Lower leg skin (tissue), 3 donors: Measurements from ENCODE around the gene FCN3.

Source experiments
- POLR2A ChIP-seq, 2 donors: fragments of 450-650 bp; IDR thresholded peaks; one replicate each; pipeline ENCODE4 v1.6.1; 2016 to 2017; ENCODE audit warnings: antibody characterized with exemption in 2 of 2, mild to moderate bottlenecking in 1 of 2, moderate library complexity in 1 of 2
- TF ChIP-seq, protein P1 (sequence below), 3 donors: fragments of 450-650 bp; IDR thresholded peaks; one replicate each; pipeline ENCODE4 v1.5.1; 2016; ENCODE audit warnings: antibody characterized with exemption in 3 of 3, mild to moderate bottlenecking in 3 of 3, moderate library complexity in 2 of 3

- TF ChIP-seq, protein P1, sequence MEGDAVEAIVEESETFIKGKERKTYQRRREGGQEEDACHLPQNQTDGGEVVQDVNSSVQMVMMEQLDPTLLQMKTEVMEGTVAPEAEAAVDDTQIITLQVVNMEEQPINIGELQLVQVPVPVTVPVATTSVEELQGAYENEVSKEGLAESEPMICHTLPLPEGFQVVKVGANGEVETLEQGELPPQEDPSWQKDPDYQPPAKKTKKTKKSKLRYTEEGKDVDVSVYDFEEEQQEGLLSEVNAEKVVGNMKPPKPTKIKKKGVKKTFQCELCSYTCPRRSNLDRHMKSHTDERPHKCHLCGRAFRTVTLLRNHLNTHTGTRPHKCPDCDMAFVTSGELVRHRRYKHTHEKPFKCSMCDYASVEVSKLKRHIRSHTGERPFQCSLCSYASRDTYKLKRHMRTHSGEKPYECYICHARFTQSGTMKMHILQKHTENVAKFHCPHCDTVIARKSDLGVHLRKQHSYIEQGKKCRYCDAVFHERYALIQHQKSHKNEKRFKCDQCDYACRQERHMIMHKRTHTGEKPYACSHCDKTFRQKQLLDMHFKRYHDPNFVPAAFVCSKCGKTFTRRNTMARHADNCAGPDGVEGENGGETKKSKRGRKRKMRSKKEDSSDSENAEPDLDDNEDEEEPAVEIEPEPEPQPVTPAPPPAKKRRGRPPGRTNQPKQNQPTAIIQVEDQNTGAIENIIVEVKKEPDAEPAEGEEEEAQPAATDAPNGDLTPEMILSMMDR (IDR thresholded peaks at IDR 0.05), result no peak
- TF ChIP-seq POLR2A (IDR thresholded peaks at IDR 0.05), result no peak
These were observed 29.4 kb downstream of the FCN3 start for GRCh38 chr1:27345272-27345671.
